ENCODE results near the gene PPP1R12C.

Gene PPP1R12C

DNA sequence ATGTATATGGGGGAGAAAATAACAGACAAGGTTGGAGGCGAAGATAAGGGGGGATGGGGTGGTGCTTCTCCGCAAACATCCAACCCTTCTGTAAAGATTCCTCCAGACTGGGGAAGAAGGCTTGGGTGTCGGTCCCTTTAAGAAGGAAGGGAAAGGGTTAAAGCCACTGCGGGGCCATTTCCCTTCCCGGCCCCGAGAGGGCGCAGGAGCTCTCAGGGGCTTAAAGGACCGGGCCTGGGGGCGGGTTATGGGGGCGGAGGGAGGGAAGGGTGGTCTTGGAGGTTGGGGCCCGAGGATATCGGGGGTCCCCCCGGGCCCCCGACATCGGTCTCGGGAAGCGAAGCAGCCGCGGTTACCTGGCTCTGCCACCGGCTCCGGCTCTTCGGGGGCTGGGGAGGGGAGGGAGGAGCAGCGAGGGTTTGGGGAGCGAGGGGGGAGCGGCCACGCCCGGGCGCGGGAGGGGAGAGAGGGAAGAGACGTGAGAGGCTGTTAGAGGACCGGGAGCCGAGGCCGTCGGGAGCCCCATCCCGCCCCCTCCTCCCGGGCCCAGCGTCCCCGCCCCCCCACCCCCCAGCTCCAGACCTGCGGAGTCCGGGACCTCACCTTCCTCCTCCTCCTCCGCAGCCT lies 28.8 kb upstream of the PPP1R12C start:
- no peak for DNase-seq

DNA sequence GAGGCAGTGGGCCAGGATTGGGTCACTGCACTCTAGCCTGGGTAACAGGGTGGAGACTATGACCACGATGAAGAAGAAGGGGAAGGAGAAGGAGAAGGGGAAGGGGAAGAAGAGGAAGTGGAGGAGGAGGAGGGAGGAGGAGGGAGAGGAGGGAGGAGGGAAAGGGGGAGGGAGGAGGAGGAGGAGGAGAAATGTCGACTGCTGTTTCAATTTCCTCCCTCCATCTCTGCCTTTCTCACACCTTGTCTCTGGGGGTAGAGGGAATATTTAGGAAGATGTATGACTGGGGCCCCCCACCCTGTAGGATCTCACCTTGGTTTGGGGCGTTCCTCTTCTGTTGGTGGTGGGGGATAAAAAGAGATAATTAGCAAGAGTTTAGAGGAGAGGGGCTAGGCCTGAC lies 27.8 kb upstream of the PPP1R12C start:
- no peak for DNase-seq

DNA sequence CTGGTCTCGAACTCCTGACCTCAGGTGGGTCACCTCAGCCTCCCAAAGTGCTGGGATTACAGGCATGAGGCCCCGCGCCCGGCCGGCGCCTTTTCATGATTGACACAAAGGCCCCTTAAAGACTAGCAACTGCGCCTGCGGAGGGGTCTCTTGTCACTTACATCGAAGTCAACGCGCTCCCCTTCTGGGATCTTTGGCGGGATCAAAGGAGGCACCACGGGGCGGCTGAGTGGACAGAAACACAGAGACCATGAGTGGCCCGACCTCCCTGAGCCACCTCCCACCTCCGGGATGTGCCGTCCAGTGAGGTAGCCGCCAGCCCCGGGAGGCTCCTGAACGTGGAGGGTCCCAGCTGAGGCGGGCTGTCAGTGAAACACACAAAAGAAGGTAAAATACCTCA lies 24.3 kb upstream of the PPP1R12C start:
- DNase-seq, result no peak

DNA sequence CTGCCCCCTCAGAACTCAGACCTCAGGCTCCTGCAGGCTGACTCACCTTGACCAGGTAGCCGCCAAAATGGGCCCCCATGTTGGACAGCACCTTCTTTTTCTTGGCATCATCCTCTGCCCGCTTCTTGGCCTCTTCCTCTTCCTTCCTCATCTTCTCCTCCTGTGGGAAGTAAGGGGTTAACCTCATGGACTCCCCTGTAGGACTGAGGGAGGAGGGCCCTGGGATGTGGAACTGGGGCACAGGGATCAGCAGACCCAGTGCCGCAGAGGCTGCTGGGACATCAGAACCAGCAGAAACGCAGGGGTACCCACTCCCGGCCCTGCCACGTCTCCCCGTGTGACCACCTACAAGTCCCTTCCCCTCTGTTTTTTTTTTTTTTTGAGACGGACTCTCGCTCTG lies 20.5 kb upstream of the PPP1R12C start:
- DNase-seq, result no peak

DNA sequence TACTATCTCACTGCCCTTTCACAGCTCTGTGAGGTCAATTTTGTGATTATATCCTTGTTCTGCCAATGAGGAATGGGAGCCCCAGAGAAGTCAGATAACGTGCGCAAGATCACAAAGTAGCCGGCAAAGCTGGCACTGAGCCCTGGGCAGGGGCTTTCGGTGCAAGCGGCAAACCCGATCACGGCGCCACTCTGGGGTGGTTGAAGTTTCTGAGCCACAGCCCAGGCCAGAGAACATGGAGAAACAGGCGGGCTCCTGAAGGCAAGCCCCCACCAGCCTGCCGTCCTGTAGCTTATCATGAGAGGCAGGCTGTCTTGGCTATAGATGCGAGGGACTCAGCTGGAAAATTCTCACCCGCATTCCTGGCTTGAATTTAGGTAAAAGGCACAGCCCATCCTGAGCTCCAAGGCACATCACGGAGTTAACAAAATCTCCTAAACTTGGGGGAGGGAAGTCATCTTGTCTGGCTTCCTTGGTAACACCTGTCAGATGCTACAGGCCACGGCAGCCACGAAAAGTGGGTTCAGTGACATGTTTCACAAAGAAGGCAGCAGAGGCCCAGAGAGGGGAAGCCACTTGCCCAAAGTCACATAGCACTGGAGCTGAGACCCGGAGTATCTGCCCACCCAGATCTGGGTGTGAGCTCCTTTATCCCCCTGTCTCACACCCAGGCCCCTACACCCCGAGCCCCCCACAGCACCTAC lies 19.1 kb upstream of the PPP1R12C start:
- DNase-seq, result no peak

DNA sequence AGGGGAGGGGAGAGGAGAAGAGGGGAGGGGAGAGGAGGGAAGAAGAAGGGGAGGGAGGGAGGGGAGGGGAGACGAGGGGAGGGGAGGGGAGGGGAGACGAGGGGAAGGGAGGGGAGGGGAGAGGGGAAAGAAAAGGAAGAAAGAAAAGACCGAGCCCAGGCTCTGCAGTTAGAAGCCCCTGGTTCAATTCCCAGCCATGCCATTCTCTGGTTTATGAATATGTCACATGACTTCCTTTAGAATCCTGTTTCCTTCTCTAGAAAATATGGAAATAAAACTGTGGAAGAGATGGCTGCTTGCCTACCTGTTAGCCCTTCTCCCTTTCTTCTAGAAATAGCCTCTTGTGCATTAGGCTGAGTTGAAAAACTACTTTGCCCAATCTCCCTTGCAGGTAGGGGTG lies 17.3 kb upstream of the PPP1R12C start:
- DNase-seq, result no peak

DNA sequence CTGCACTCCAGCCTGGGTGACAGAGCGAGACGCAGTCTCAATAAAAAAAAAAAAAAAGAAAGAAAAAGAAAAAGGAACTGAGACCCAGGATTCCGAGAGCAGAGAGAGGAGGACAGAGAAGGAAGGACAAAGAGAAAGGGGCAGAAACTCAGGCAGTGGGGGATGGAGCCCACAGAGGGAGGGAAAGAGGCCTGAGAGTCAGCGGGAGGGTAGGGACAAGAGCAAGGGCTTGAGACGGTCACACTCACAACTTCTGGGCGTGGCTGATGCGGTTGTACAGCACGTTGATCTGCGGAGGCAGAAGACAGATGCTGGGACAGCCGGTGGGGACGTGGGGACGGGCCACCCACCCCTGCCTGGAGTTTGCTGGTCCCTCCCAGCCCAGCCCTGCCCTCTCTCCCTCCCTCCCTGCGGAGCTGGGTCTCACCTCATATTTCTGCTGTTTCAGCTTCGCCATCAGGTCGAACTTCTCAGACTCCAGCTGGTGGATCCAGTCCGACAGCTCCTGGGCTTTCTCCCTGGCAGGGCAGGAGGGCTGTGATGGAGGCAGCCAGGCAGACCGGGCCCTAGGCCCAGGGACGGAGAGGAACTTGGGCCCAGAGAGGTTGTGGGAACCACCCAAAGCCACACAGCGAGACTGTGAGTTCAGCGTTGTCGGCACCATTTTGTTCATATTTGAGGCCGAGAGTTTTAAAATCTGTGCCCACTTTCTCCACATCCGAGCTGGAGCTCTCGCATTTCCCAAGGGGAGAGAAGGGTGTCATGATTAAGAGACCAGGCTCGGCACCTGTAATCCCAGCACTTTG lies 16.4 kb upstream of the PPP1R12C start:
- DNase-seq, result no peak

DNA sequence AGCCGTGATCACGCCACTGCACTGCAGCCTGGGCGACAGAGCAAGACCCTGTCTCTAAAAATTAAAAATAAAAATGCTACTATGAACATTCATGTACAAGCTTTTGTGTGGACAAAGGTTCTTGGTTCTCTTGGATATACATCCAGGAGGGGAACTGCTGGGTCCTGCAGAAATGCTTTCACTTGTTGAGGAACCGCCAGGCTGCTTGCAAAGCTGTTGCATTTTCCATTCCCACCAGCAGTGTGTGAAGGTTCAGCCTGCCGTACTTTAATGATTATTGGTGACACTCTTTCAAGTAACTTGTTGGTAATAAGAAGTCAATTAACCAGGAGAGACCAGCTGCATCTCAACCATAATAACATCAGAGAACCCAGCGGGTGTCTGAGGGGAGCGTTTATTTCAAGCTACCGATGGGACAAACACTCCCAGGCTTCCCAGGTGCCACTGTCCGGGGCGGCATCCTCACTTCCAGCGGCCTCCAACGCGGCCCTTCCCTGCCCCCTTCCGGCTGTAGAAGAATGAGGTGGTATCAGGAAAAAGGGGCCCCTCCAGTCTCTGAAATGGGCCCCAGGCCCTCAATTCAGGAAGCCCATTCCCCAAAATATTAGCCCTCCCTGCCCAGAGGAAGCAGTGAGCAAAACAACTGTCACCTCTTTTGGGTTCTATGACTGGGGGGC lies 15.2 kb upstream of the PPP1R12C start:
- DNase-seq, result no peak

DNA sequence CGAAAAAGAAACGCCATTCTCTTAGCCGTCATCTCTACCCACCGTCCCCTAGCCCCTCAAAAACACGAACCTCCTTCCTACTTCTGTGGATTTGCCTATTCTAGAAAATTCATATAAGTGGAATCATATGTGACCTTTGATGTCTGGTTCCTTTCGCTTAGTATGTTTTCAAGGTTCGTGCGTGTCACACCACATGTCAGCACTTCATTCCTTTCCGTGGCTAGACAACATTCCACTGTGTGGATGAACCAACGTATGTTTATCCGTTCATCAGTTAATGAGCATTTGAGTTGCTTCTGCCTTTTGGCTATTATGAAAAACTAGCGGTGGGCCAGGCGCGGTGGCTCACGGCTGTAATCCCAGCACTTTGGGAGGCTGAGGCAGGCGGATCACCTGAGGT lies 14.0 kb upstream of the PPP1R12C start:
- no peak for DNase-seq

DNA sequence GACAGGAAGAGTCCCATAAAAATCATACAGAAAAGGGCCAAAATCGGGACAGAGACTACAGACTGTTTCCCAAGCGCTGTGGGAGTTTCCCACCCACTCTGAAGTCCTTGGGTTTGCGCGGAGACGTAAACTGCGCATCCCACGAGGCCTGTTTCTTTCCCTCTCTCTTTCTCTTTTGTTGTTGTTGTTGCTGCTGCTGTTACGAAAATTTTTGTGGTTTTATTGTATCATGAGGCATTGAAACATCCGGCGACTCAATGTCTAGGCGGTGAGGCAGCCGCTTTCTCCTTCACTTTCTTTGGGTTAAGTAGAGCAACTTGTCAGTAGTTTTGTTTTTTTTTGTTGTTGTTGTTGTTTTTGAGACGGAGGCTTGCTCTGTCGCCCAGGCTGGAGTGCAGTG lies 1.6 kb upstream of the PPP1R12C start:
- peak; percentile 5 for DNase-seq

DNA sequence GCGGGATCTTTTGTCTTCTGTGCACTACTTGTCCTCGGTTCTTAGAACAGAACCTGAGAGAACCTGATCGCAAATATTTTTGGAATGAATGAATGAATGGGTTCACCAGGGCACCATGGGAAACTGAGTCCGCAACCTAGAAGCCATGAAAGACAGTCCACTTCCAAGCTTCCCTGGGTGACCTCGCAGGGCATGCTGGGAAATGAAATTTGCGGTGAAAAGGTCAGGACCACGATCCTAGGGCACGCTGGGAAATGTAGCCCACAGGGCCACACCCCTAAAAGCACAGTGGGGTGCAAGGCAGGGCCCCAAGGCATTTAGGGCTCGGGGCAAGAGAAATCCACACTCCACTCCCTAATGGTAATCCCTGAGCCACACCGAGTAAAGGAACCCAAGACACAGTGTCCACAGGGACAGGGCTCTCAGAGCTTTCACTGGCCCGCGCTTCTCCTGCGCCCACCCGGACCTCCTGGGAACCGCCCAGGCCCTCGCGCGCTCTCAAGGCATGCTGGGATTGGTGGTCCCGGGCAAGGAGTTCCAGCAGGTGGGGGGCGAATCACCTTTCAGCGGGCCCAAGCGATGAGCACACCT lies 1.1 kb upstream of the PPP1R12C start:
- DNase-seq, result no peak

DNA sequence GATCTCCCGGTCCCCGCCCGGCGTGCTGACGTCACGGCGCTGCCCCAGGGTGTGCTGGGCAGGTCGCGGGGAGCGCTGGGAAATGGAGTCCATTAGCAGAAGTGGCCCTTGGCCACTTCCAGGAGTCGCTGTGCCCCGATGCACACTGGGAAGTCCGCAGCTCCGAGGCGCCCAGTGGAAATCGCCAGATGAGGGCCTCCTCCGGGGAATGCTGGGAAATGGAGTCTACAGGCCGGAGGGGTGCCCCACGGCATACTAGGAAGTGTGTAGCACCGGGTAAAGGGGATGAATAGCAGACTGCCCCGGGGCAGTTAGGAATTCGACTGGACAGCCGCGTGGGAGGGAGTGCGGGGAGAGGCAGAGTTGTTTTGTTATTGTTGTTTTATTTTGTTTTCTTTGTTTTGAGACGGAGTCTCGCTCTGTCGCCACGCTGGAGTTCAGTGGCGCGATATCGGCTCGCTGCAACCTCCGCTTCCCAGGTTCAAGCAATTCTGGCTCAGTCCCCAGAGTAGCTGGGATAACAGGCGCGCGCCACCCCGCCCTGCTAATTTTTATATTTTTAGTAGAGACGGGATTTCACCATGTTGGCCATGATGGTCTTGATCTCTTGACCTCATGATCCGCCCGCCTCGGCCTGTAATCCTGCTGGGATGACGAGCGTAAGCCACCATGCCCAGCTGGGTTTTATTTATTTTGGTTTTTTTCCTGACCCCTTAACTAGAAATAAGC lies 390 bp upstream of the PPP1R12C start:
- DNase-seq, result peak; percentile 98

DNA sequence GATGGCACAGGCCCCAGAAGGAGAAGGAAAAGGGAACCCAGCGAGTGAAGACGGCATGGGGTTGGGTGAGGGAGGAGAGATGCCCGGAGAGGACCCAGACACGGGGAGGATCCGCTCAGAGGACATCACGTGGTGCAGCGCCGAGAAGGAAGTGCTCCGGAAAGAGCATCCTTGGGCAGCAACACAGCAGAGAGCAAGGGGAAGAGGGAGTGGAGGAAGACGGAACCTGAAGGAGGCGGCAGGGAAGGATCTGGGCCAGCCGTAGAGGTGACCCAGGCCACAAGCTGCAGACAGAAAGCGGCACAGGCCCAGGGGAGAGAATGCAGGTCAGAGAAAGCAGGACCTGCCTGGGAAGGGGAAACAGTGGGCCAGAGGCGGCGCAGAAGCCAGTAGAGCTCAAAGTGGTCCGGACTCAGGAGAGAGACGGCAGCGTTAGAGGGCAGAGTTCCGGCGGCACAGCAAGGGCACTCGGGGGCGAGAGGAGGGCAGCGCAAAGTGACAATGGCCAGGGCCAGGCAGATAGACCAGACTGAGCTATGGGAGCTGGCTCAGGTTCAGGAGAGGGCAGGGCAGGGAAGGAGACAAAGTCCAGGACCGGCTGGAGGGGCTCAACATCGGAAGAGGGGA lies 1.1 kb downstream of the PPP1R12C start:
- DNase-seq, result peak; percentile 44

DNA sequence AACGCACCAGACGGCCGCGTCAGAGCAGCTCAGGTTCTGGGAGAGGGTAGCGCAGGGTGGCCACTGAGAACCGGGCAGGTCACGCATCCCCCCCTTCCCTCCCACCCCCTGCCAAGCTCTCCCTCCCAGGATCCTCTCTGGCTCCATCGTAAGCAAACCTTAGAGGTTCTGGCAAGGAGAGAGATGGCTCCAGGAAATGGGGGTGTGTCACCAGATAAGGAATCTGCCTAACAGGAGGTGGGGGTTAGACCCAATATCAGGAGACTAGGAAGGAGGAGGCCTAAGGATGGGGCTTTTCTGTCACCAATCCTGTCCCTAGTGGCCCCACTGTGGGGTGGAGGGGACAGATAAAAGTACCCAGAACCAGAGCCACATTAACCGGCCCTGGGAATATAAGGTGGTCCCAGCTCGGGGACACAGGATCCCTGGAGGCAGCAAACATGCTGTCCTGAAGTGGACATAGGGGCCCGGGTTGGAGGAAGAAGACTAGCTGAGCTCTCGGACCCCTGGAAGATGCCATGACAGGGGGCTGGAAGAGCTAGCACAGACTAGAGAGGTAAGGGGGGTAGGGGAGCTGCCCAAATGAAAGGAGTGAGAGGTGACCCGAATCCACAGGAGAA lies 1.9 kb downstream of the PPP1R12C start:
- no peak for DNase-seq

DNA sequence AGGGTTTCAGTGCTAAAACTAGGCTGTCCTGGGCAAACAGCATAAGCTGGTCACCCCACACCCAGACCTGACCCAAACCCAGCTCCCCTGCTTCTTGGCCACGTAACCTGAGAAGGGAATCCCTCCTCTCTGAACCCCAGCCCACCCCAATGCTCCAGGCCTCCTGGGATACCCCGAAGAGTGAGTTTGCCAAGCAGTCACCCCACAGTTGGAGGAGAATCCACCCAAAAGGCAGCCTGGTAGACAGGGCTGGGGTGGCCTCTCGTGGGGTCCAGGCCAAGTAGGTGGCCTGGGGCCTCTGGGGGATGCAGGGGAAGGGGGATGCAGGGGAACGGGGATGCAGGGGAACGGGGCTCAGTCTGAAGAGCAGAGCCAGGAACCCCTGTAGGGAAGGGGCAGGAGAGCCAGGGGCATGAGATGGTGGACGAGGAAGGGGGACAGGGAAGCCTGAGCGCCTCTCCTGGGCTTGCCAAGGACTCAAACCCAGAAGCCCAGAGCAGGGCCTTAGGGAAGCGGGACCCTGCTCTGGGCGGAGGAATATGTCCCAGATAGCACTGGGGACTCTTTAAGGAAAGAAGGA lies 2.8 kb downstream of the PPP1R12C start:
- DNase-seq, result no peak

DNA sequence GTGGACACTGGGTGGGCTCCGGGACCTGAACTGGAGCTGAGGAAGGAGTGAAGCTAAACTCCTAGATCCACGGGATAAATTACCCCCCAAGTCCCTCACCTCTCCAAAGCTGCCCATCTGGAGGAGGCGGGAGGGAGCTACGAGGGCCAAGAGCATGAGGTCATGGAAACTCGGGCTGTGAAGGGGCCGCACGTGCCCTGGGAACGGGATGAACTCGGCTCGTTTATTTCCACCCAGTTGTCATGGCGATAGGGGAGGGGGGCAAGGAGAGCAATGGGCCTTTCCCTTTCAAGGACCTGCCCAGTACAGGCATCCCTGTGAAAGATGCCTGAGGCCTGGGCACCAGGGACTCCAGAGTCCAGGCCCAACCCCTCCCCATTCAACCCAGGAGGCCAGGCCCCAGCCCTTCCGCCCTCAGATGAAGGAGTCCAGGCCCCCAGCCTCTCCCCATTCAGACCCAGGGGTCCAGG lies 3.8 kb downstream of the PPP1R12C start:
- no peak for DNase-seq

DNA sequence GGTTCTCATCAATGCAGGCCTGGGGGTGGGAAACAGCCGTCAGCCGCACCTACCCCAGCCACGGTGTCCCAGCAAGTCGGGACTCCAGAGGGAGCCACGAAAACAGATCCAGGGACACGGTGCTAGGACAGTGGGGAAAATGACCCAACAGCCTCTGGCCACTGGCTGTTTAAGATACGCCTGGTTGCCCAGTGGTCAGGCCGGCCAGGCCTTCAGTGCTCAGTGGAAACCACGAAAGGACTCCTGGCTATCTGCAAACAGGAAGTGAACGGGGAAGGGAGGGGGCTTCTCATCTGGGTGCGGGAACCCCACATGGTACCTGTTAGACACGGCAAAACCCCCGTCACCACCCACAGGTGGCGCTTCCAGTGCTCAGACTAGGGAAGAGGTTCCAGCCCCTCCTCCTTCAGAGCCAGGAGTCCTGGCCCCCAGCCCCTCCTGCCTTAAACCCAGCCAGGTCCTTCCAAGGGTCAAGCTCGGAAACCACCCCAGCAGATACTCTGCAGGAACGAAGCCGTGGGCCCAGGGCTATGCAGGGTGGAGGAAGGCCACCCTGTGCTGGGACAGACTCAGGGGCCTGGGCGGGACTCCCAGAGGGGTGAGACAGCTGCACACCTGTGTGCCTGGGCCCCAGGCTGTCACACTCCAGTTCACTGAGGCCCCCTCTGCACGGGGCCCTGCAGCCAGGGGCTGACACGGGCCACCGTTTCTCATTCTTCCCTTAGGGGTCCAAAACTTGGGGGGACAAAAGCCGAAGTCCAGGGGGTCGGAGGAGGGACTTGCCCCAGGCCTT lies 4.5 kb downstream of the PPP1R12C start:
- no peak for DNase-seq

DNA sequence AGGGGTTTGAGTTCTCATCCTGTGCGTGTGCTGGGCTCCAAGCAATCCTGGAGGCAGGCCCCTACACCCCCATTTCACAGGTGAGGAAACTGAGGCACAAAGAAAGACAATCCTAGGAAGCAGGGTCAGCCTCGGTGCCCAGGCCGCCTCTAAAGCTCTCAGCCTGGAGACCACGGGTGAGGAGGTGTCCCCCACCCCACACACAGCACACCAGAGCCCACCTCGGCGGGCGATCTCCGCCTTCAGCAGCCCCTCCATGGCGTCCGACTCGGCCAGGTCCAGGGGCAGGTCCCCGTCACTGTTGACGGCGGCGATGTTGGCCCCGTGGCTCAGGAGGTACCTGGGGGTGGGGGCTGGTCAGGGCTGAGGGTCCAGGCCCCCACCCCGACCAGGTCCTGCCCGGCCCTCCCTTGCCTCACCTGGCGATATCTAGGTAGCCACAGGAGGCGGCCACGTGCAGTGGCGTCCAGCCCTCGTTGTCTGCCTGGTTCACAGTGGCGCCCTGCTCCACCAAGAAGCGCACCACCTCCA lies 5.1 kb downstream of the PPP1R12C start:
- no peak for DNase-seq

DNA sequence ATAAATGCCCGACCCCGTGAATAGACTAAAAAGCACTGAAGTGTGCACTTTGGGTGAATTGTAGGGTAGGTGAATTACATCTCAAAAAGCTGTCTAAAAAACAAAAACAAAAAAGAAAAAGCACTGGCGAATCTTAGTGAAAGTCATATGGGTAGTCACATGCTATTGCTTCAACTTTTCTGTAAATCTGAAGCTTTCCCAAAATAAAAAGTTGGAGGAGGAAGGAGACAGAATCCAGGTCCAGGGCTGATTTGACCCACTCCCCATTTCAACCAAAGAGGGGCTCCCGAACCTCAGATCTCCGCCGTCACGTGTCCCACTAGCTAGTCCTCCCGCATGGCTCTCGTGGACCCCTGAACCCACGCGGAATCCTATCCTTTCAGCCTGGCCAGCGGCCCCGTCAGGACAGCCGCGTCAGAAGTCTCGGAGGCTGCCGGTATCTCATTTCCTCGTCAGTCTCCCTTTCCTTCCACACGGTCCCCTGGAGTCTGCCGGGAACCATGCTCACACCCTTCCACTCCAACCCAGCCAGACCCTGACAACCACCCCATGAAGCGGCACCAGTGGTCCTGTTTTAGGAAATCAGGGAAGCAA lies 6.1 kb downstream of the PPP1R12C start:
- DNase-seq, result no peak

Data from stimulated activated naive CD4-positive, alpha-beta T cell treated with Interleukin-2 at 50 U/mL for 16 hours (primary cell).